Suppressor macrophage treated with lipopolysaccharide for 4 hours (primary cell): ENCODE results near the gene GAB2.

Experiments used
- DNase-seq: peaks from one replicate; pipeline ENCODE4 v3.0.0-alpha.2; 2020

Gene GAB2

DNA sequence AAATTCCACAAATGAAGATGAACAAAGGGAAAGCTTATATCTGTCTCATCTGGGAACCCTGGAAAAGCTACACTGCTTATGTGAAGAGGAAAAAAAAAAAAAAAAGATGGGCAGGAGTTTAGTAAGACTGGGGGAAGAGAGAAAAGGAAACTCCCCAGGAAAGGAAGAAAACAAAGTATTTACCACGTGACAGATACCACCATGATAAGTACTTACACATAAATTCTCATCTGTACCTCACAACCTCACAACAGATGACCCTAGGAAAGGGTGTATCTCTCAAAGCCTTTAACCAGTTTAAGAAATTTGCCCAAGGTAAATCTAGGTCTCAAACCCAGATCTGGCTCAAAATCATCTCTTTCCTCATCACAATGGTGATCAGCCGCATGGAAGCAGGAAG, 77.1 kb downstream of the GAB2 start:
- no peak for DNase-seq

DNA sequence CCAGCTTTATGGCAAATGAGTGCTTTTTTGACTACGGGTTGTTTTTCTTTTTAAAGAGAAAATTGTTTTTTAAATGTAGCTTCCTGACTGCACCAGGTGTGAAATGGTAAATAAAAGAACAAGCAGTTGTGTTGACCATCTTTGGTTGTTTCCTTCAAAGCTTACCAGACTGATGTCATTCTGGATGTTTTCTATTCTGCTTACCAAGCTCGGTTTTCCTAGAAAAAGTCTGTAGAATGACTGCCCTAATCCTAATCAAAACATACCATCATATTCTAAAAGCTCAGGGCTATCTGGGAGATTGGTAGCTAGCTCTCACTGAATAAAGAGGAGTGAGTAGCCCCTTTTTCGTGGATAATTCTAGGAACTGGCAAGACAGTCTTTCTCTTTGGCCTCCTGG, 77.7 kb downstream of the GAB2 start:
- DNase-seq: no peak

DNA sequence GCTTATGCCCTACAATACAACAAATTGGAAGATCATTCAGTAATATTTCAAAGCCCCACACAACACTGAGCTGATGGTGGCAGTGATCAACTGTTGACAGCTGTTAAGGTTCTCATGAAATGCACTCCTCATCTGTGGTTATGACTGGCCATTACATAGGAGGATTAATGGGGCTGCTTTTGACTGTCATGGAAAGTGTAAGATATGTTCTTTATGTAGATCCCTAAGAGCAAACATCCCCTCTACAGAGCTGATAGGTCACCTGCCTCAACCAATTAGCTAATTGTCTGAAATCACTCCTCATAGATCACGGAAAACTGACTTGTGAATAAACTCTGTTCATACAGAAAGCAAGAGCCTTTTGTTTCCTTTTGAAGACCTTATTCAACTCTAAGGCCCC, 78.1 kb downstream of the GAB2 start:
- no peak for DNase-seq

DNA sequence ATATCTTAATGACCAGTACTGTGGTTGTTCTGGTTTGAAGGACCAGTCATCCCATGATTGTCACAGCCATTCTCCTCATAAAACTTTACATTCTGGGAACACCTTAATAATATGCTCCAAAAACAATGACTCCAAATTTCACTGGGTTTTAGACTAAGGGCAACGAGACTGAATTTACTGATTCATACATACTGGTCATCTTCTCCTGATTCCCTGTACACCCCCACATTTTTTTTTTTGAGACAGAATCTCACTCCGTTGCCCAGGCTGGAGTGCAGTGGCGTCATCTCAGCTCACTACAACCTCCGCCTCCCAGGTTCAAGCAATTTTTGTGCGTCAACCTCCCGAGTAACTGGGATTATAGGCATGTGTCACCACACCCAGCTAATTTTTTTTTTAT, 78.9 kb downstream of the GAB2 start:
- no peak for DNase-seq

DNA sequence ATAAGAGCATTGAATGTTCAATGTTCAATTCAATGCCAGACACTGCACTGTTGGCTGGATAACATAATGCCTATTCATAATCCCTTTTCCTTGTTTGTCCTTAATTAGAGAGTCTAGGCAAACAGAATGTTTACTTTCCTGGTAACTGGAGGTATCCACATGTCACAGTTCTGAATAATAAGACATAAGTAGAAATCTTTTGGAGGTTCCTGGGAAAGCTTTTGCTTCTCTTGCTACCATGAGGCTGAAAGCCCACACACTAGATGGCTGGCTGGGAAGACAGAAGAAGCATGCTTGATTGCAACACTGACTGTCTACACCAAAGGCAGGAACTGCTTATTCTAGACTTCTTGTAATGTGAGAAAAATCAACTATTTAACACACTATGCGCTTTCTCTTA, 79.5 kb downstream of the GAB2 start:
- DNase-seq: peak; percentile 73

DNA sequence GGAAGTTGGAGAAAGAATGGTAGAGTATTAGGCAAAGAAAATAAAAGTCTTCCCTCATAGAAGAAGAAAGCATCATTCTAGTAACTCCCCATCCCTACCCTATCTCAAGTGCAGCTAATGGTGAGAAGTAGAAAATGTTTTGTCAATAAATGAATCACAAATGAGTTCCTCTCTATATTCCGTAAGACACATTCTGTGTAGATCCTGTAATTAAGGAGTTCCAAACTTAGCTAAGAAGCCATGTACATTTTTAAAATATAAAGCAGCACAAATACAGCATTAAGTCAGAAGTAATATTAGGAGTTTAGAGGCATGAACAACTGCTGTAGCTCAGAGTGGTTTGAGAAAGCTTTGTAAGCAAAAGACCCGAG, 80.1 kb downstream of the GAB2 start:
- no peak for DNase-seq

DNA sequence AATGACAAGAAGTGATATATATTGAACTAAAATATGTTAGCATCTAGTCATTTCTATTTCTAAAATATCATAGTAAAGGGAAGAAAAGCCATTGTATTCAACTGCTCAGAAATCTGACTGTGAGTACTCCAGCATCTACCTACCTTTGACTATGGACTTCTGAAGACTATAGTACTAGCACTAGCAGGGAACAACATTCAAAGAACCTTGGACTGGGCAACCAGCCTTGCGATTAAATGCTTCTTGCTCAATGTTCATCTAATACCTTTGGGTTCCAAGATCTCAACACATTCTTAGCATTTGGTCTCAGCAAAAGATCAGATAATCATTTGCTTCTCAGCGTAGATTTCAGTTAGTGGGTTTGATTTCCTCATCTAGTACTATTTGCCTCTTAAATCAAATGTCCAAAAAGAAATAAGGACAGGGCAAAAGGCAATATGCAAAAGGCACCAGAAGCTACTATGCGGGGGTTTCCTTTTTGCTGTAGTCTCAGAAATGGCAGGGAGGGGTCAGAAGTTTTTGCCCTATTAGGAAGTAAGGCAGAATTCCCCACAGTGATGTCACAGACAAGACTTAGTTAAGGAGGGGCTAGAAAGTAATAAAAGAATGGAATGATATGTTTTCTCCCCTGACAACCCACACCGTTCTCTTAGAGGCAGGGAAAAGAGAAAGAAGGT, 80.6 kb downstream of the GAB2 start:
- peak; percentile 82 for DNase-seq

DNA sequence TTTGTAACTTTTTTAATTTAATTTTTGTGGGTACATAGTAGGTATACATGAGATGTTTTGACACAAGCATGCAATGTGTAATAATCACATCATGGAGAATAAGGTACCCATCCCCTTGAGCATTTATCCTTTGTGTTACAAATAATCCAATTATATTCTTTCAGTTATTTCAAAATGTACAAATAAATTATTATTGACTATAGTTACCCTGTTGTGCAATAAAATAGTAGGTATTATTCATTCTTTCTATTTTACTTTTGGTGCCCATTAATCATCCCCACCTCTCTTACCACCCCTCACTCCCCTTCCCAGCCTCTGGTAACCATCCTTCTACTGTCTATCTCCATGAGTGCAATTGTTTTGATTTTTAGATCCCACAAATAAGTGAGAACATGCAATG, 83.5 kb downstream of the GAB2 start:
- no peak for DNase-seq

DNA sequence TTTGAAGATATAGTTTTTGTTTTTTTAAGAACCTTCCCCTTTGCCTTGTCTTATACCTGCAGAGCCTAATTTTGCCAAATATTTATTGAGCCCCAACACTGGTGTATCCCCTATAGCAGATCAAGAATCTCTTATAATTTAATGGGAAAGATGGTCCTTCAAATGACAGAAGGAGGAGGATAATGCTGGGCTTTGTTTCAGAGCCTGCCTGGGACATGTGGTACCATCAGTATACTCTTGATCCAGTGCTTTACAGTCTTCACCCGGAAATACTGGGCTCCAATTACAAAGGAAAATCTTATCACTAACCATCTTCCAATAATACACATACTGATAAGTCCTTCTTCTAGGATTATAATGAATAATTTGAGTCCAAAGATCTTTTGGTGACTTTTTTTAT, 84.7 kb downstream of the GAB2 start:
- DNase-seq: no peak

DNA sequence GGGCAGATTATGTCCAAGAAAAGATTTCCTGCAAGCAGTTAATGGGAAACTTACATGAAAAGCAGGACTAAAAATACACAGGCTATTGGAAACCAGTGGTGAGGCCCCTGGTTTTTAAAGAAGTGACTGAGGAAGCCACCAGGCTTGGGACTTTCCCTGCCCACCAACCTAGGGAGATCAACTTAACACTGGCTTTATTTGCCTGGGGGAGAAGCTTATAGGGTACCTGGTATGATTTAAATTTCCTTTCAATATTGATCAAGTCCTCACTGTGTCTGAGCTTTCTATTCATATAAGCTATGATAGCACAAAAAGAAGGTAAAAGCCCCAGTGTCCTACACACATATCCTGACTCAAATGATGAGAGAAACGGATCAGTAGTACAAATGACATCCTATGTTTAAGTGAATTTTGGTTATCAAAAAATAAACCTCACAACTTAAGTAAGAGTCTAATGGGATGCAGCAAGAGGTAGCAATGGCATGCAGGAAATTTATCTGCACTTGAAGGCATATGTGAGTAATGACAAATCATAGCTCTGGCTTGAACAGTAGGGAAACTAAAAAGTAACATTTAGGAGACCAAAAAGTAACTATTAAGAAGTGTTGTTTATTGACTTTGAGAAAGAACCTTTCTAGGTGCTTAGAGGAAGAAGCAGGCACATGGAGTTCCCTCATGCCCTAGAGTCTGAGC, 85.3 kb downstream of the GAB2 start:
- peak; percentile 48 for DNase-seq

DNA sequence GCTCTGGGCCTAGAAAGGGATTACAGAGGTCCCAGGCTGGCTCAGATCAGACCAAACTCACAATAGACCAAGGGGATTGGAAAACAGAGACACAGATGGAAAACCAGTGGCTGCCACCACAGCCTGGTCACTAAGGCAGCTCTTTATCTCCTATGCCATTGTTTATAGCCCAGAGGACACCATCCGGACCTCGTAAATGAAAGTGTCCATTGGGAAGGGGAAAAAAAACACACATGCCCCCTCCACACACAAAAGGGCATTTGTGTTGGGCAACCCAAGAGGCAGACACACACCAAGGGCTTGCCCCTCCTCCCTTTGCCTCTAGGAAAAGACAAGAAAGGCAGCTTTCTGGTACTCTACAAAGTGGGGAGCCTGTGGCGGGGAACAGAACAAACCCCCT, 85.9 kb downstream of the GAB2 start:
- DNase-seq: no peak

DNA sequence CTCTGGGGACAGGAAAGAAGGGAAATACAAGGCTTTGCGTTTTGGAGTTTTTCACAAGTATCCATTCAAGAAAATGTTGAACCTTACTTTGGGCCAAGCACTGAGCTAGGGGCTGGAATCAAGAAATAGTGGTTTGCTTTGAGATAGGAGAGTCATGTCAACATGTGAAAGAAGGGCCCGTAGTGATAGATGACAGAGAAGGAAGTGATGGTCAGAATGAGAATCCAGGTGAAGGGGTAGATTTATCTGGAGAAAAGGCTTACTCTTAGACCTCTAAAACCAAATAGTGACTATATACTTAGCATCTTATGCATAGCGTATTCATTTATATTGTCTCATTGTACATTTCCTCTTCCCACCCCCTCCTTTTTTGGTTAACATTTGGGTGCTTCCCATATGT, 87.3 kb downstream of the GAB2 start:
- no peak for DNase-seq

DNA sequence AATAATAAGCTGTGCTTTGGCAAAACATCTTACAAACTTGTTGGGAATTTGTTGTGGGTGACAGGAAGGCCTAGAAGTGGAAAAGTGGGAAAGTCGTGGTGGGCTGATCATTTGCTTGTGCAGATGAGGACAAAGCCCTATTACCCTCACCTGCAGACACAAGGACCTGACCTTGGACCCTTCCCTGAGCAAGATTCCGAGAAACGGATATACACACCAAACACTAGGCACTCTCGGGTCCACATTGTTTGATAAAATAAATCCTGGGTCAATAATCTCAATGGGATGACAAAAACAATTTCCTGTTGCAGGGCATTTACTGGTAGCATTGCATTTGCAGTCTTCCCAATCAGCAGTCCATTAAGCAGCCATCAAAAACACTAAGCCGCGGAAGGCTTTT, 89.7 kb downstream of the GAB2 start:
- DNase-seq: no peak

DNA sequence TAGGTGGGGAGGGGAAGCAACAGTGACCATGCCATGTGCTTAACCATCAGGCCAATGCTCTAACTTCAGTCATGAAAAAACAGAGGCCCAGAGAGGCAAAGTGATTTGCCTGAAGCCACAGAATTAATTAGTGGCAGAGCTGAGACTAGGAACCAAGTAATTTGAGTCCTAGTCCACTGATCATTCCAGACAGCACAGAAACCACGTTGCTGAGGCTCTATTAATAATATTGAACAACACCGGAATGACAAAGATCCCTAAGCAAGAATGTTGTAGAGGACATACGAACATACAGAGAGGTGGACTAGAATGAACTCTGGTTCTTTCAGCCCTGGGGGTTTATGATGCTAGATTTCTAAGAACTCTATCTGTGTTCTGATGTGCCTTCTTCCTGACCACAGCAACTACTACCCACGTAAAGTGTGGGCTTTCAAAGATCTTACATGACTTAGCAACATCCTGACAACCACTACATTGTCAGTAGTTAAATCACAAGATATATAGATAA, 92.3 kb downstream of the GAB2 start:
- DNase-seq: no peak

DNA sequence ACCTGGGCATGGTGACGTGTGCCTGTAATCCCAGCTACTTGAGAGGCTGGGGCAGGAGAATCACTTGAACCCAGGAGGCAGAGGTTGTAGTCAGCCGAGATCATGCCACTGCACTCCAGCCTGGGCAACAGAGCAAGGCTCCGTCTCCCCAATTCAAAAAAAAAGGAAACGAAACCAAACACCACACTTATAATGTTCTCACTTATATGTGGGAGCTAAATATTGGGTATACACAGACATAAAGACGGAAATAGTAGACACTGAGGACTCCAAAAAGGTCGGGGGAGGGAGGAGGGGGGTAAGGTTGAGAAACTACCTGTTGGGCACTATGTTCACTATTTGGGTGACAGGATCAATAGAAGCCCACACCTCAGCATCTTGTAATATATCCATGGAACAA, 94.3 kb downstream of the GAB2 start:
- no peak for DNase-seq

DNA sequence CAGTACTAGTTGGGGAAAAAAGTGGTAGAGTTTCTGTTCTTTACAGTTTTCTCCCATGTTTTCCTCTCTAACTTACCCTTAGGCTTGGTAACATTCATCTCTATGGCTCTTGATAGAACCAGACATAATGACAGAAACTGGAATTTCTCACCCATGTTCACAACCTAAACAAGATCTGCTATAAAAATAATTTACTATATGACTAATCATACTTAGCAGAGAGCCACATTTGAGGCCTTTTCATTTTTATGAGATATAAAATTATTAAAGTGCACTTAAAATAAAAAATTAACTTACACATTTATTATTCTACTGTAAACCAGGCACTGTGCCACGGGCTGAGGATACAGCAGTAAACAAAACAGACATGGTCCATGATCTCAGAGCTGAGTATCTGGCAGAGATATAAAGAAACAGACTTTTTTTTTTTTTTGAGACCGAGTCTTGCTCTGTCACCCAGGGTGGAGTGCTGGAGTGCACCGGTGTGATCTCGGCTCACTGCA, 98.1 kb downstream of the GAB2 start:
- DNase-seq: no peak

DNA sequence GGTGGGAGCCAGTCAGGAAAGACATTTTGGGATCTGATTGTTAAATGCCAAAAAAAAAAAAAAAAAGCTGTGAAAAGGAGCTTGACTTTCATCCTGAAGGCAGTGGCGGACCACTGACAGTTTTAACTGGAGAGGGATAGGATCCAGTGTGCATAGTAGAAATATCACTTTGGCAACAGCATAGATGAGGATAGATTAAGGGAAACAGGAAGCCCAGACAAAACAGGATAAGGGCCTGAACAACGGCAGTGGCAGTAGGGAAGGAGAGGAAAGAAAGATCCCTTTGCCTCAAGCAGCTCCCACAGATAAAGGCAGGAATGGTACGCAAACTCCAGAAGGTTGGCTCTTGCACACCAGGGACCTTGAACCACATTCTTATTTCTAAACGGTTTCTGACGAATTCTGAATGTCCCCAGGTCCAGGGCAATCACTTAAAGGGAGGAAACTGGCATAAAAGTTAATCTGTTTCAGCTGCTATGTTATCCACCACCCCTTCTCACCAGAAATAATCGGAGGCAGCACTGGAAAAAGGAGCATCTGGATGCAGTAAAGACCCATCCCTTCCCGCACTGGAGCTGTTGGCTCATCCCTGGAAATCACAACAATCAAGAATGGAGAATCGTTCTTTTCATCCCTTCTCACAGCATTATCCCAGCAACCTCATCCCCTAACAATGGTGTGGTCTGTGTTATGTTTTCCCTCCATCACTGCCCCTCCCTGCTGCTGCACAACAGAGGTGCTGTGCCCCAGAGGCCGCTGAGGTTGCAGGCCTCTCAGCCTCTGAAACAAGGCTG, 99.1 kb downstream of the GAB2 start:
- DNase-seq: no peak

DNA sequence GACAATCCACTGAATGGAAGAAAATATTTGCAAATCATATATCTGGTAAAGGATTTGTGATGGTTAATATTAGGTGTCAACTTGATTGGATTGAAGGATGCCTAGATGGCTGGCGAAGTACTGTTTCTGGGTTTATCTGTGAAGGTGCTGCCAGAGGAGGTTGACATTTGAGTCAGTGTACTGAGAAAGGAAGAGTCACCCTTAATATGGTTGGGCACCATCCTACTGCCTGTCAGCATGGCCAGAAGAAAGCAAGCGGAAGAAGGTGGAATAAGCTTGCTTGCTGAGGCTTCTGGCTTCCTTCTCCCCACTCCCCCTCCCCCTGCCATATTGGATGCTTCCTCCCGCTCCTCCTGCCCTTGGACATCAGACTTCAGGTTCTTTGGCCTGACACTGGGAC, 101.9 kb downstream of the GAB2 start:
- DNase-seq: no peak

DNA sequence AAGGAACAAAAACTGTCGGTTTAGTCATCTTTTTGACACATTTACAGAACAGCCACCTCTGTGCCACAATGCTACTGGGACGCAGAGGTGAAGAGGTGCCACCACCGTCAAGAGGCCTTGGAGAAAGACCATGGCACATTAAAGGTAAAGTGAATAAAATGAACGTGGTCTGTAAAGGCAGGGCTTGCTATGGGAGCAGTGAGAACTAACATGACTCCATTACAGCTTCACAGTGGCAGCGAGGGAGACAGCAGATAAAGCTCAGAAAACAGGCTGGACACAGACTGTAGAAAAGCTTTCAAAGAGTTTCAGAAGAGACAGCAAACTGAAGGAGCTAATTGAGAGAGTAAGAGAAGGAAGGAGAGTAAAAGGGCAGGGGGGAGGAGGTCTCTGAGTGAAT, 102.9 kb downstream of the GAB2 start:
- DNase-seq: no peak

DNA sequence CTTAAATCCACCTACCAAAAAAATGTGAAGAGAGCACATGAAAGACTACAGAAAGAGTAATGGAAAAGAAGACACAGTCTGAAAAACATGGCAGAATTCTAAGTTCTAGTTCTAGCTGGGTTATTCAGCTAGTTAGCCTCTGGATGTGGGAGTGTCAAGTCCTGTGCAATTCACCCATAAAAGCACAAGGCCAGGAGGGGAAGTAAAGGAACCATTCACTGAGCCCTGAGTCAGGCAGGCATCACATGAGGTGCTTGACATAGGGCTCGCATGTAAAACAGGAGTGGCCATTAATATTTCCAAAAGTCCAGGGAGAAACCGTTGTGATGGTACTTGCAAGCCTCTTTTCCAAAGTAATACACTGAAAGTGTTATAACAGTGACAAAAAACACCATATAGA, 103.7 kb downstream of the GAB2 start:
- DNase-seq: peak; percentile 78

DNA sequence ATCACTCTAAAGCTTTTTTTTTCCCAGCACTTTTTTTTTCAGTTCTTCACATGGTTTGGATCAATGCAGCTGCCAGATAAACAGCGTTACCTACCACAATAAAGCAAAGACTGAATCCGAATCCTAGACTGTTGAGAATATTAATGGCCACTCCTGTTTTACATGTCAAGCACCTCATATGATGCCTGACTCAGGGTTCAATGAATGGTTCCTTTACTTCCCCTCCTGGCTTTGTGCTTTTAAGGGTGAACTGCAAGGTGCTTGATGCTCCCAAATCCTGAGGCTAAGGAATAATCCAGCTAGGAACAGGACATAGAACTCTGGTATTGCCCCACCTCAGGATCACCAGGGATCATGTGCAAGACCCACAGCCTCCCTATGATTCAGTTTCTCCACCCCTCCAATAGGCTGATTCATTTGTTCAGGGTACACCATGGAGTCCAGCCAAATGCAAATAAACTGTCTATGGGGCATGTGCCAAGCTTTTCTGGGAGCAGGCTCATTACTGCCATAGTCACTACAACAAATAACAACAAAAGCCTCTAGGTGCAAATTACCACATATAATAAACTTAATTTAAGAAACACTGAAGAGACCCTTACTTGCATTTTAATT, 104.3 kb downstream of the GAB2 start:
- peak; percentile 73 for DNase-seq

DNA sequence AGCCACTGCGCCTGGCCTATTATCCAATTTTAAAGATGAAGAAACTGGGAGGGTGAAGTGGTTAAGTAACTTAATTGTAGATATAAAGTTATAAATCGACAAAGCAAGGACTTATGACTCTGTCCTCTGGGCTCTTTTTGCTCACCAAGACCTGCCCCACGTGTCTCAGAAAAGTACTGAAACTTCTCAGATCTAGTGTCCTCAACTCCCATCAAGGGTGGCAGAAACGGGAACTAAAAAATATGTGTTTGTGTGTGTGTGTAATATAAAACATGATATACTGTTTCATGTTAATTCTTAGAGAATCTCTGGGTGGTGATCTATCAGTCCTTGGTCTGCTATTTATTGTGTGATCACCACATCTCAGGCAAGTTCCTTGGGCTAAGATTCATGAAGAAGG, 104.9 kb downstream of the GAB2 start:
- peak; percentile 56 for DNase-seq

DNA sequence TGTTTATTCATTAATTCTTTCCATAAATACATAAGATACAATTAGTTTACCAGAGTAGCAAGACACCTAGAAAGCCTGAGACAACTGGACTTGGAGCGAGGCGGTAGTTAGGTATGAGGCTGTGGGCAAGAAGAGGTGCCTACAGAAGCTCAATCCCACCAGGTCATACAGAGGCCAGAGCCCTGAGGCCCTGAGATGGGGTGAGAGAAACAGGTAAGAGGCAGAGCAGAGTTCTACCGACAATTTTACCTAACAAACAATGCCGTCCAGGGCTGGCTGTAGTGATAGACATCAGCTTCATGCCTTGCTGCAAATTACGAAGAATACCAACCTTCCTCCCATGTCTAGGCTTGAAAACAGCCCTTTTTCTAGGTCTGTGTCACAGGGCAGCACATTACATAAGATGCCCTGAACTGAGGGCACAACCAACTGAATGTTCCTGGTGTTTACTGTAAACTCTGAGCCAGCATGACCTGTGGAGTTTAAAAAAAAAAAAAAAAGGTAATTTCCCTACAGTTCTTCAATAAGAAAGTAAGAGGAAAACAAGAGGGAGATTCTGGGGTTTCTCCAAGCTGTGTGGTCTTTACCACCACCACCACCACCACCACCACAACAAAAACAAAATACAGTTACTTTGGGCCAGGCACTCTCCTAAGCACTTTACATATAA, 105.8 kb downstream of the GAB2 start:
- DNase-seq: peak; percentile 53
